CD4-positive, alpha-beta T cell treated with Interferon gamma for 1 hour (primary cell): ENCODE data around the gene SEC23A.
"Not testable (repeated sequence)": the region's sequence is repeated elsewhere in the genome, so short reads cannot be mapped to it uniquely, and the experiment has no call there.

Experiments
- DNase-seq: peaks from one replicate; pipeline ENCODE4 v3.0.0-alpha.2; 2020

The SEC23A gene

GRCh38 chr14:39028620-39029019 lies 74.4 kb downstream of the SEC23A start:
- DNase-seq = no peak

GRCh38 chr14:39025810-39026627 lies 77.0 kb downstream of the SEC23A start:
- no peak for DNase-seq

GRCh38 chr14:39025250-39025809 lies 77.7 kb downstream of the SEC23A start:
- DNase-seq = no peak

- DNase-seq = no peak
Observed at GRCh38 chr14:39023939-39024871, 78.8 kb downstream of the SEC23A start.

GRCh38 chr14:39017096-39018016 lies 85.7 kb downstream of the SEC23A start:
- not testable (repeated sequence) for DNase-seq

- no peak for DNase-seq
Observed at GRCh38 chr14:39016733-39017095, 86.3 kb downstream of the SEC23A start.

- no peak for DNase-seq
Observed at GRCh38 chr14:39015964-39016577, 87.0 kb downstream of the SEC23A start.

- DNase-seq = no peak
Observed at GRCh38 chr14:39015360-39015961, 87.6 kb downstream of the SEC23A start.

- DNase-seq = no peak
Observed at GRCh38 chr14:39014460-39014859, 88.6 kb downstream of the SEC23A start.

- DNase-seq = not testable (repeated sequence)
Observed at GRCh38 chr14:39008965-39009364, 94.1 kb downstream of the SEC23A start.

- DNase-seq = no peak
Observed at GRCh38 chr14:39006721-39007410, 96.2 kb downstream of the SEC23A start.

- DNase-seq = no peak
Observed at GRCh38 chr14:39005044-39005880, 97.8 kb downstream of the SEC23A start.

GRCh38 chr14:38999949-39000348 lies 103.1 kb downstream of the SEC23A start:
- no peak for DNase-seq

GRCh38 chr14:38994731-38995130 lies 108.3 kb downstream of the SEC23A start:
- no peak for DNase-seq

- no peak for DNase-seq
Observed at GRCh38 chr14:38993981-38994380, 109.1 kb downstream of the SEC23A start.

GRCh38 chr14:38992067-38992844 lies 110.8 kb downstream of the SEC23A start:
- DNase-seq = no peak

GRCh38 chr14:38991299-38991698 lies 111.7 kb downstream of the SEC23A start:
- DNase-seq = no peak

GRCh38 chr14:38989922-38990546 lies 113.0 kb downstream of the SEC23A start:
- DNase-seq = no peak

GRCh38 chr14:38987781-38988180 lies 115.3 kb downstream of the SEC23A start:
- DNase-seq = no peak
